ENCODE measurements around the gene ANKRD45.
"Not testable (repeated sequence)": the region's sequence is repeated elsewhere in the genome, so short reads cannot be mapped to it uniquely, and the experiment has no call there.

ANKRD45 gene

GRCh38 chr1:173639102-173639501 lies 30.5 kb downstream of the ANKRD45 start:
- Histone ChIP-seq H3K9me2 (replicated peaks; ENCODE audit: control insufficient read depth, low read length) (no peaks in the 10 kb centered on the region), H3K4me3 (ENCODE audit: low read length) (no peak overlapping the region), H3K4me1 (ENCODE audit: control insufficient read depth, low read length) (no peaks in the 10 kb centered on the region), H3F3A (ENCODE audit: control insufficient read depth, insufficient read depth) (no peaks in the 10 kb centered on the region), H3K27ac (ENCODE audit: low read depth, low read length) (no peak overlapping the region), H3K27me3 (ENCODE audit: control insufficient read depth, low read length) (no peaks in the 10 kb centered on the region), H3K36me3 (ENCODE audit: control insufficient read depth, low read length) (no peaks in the 10 kb centered on the region), H4K20me1 (ENCODE audit: control insufficient read depth, insufficient read depth, low read depth, low read length) (no peaks in the 10 kb centered on the region), H3K9me3 (ENCODE audit: control insufficient read depth, insufficient read depth, low read length) (no peaks in the 10 kb centered on the region), H3K4me2 (ENCODE audit: low read length) (no peak overlapping the region), H3K79me2 (ENCODE audit: control insufficient read depth, low read length) (no peaks in the 10 kb centered on the region)
- TF ChIP-seq, protein P1, sequence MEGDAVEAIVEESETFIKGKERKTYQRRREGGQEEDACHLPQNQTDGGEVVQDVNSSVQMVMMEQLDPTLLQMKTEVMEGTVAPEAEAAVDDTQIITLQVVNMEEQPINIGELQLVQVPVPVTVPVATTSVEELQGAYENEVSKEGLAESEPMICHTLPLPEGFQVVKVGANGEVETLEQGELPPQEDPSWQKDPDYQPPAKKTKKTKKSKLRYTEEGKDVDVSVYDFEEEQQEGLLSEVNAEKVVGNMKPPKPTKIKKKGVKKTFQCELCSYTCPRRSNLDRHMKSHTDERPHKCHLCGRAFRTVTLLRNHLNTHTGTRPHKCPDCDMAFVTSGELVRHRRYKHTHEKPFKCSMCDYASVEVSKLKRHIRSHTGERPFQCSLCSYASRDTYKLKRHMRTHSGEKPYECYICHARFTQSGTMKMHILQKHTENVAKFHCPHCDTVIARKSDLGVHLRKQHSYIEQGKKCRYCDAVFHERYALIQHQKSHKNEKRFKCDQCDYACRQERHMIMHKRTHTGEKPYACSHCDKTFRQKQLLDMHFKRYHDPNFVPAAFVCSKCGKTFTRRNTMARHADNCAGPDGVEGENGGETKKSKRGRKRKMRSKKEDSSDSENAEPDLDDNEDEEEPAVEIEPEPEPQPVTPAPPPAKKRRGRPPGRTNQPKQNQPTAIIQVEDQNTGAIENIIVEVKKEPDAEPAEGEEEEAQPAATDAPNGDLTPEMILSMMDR (IDR thresholded peaks at IDR 0.05; ENCODE audit: low read depth, low read length, poor library complexity, severe bottlenecking), result no peak
- no peak for TF ChIP-seq EZH2phosphoT487 (IDR thresholded peaks at IDR 0.05; ENCODE audit: borderline replicate concordance, low read length)

- no peaks in the 10 kb centered on the region for H3K9me3 ChIP-seq (ENCODE audit: control insufficient read depth, insufficient read depth, low read length)
- no peaks in the 10 kb centered on the region for H3K36me3 ChIP-seq (ENCODE audit: control insufficient read depth, low read length)
- H4K20me1 ChIP-seq (ENCODE audit: control insufficient read depth, insufficient read depth, low read depth, low read length), result no peaks in the 10 kb centered on the region
- H3F3A ChIP-seq (ENCODE audit: control insufficient read depth, insufficient read depth), result no peaks in the 10 kb centered on the region
- H3K27me3 ChIP-seq (ENCODE audit: control insufficient read depth, low read length), result no peaks in the 10 kb centered on the region
- H3K4me2 ChIP-seq (ENCODE audit: low read length), result no peak overlapping the region
- TF ChIP-seq EZH2phosphoT487 (IDR thresholded peaks at IDR 0.05; ENCODE audit: borderline replicate concordance, low read length), result no peak
- TF ChIP-seq, protein P1 (IDR thresholded peaks at IDR 0.05; ENCODE audit: low read depth, low read length, poor library complexity, severe bottlenecking), result no peak
- H3K9me2 ChIP-seq (replicated peaks; ENCODE audit: control insufficient read depth, low read length), result no peaks in the 10 kb centered on the region
- no peak overlapping the region for H3K4me3 ChIP-seq (ENCODE audit: low read length)
- H3K27ac ChIP-seq (ENCODE audit: low read depth, low read length), result no peak overlapping the region
- no peaks in the 10 kb centered on the region for H3K4me1 ChIP-seq (ENCODE audit: control insufficient read depth, low read length)
- H3K79me2 ChIP-seq (ENCODE audit: control insufficient read depth, low read length), result no peaks in the 10 kb centered on the region
Measured at GRCh38 chr1:173638043-173639021, 31.3 kb downstream of the ANKRD45 start.

DNA sequence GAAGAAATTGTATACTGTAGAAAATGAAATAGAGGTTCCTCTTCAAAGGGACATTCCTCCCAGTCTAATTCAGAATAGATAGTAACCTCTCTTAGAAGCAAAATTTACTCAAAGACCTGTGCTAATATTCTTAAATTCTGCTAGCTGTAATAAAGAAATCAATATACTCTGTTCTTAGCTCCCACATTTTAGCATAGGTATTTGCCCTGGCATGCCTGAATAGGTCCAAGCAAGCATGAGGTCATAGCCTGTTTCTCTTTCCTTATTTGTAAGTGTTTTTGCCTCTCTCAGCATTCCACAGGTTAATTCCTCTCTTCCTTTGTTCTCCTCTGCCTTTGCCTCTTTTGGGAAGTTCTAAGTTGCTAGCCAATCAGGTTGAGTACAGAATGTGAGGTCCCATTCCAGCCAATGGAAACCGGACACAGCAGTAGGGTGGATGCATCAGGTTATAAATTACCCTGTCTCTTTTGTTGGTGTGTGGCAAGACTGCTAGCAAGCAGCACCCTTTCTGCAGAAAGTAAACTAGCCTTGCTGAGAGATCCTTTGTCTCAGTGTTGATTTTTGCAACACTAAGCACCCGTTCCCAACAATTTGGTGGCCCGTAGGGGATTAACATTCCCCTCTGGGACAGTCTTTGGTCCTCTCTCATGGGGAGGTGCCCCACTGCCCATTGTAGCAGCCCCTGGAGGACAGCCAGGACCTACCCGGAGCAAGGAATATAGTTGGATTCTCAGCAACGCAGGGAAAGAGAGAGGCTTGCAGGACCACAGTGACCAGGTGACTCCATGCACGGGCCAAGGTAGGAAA lies 32.2 kb downstream of the ANKRD45 start:
- not testable (repeated sequence) for H3K27me3 ChIP-seq (ENCODE audit: control insufficient read depth, low read length); H4K20me1 ChIP-seq (ENCODE audit: control insufficient read depth, insufficient read depth, low read depth, low read length); H3K27ac ChIP-seq (ENCODE audit: low read depth, low read length); H3F3A ChIP-seq (ENCODE audit: control insufficient read depth, insufficient read depth); H3K4me2 ChIP-seq (ENCODE audit: low read length); H3K9me3 ChIP-seq (ENCODE audit: control insufficient read depth, insufficient read depth, low read length); H3K4me3 ChIP-seq (ENCODE audit: low read length); H3K9me2 ChIP-seq (replicated peaks; ENCODE audit: control insufficient read depth, low read length); H3K79me2 ChIP-seq (ENCODE audit: control insufficient read depth, low read length); H3K36me3 ChIP-seq (ENCODE audit: control insufficient read depth, low read length); H3K4me1 ChIP-seq (ENCODE audit: control insufficient read depth, low read length)
